GM18508 (cell line): ENCODE measurements around the gene FIGNL2.

Experiments used
- ATAC-seq: cut with Tn5 transposase; IDR thresholded peaks from one replicate; pipeline ENCODE4 v1.9.1; 2021; ENCODE audit warnings: moderate number of reproducible peaks; ENCODE audit not compliant: insufficient read depth, unreplicated experiment

The FIGNL2 gene

GRCh38 chr12:51860986-51861385 lies 12.5 kb upstream of the FIGNL2 start:
- no peak for ATAC-seq

GRCh38 chr12:51855586-51856428 lies 7.3 kb upstream of the FIGNL2 start:
- no peak for ATAC-seq

- no peak for ATAC-seq
Observed at GRCh38 chr12:51852404-51853137, 4.1 kb upstream of the FIGNL2 start.

DNA sequence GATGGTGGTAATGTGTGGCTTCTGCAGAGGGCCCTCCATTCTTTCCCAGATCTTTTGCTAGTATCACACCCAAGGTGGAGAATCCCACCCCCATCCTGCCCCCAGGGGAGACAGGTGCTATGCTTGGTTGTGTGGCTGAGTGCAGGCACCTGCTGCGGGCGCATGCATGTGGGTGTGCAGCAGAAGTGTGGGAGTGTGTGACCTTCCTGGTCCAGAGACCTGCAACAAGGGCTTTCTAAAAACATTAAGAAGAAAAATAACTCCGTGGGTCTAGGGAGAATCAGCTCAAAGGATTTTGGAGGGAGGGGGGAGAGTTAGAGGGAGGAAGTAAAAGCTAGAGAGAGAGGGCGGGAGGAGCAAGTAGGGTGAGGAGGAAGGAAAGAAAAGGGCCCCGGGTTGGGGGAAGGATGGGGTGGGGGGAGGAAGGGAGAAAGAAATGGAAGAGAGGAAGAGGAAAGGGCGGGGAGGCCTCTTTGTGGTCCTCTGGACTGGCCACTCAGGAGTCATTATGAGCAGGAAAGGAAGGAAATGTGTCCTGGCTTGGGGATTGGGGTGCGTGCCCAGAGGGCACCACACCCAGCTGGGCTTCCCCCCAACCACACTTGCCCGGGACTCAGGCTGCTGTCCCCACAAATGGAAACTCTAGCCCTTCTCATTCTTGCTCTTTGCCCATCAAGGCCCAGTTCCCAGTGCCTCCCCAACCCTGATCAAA lies 3.1 kb upstream of the FIGNL2 start:
- no peak for ATAC-seq

DNA sequence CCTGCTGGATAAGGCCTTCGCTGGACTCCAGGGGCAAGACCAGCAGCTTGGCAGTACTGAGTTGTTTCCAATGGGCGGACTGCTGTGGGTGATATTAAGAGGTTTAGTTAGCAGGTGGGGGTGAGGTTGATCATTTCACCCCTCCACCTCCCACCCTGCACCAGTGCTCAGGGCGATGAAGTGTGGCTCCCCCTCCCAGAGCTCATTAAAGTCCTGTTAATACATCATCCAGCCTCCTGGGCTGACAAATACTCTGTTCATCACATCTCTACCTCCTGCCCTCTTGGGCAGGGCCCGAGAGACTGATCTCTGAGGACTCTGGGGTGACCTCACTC lies 2.4 kb upstream of the FIGNL2 start:
- ATAC-seq = no peak

GRCh38 chr12:51850081-51850964 lies 1.8 kb upstream of the FIGNL2 start:
- no peak for ATAC-seq

GRCh38 chr12:51848841-51849735 lies 570 bp upstream of the FIGNL2 start:
- no peak for ATAC-seq

DNA sequence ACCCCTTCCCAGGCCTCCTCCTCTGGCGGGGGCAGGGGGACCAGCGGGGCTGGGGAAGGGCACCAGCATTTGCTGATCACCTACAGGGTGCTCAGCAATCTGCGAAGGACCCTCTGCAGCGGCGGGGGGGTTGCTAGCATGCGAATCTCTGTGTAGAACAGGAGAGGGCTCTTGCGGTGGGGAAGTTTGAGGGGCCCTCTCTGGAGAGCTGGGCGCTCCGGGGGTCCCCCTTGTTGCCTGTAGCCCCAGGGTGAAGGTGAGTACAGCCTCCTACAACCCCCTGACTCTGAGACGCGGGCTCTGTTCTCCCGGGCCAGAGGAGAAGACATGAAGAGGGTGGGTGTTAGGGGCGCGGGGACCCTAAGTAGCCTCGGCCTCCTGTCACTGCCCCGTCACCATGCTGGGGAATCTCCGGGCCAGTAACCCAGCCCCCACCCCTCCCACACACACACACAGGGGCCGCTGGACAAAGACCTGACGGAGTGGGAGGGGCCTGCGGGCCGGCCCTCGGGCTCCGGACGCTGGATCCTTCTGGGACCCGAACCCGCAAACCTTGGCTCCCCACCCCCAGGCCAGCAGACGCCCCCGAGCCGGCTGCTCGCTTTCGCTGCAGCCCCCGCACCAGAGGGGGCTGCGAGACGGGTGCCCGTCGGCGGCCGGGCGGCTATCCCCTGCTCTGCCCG lies 734 bp downstream of the FIGNL2 start:
- no peak for ATAC-seq

- no peak for ATAC-seq
Observed at GRCh38 chr12:51846911-51847642, 1.4 kb downstream of the FIGNL2 start.

- ATAC-seq = no peak
Observed at GRCh38 chr12:51846271-51846691, 2.2 kb downstream of the FIGNL2 start.

DNA sequence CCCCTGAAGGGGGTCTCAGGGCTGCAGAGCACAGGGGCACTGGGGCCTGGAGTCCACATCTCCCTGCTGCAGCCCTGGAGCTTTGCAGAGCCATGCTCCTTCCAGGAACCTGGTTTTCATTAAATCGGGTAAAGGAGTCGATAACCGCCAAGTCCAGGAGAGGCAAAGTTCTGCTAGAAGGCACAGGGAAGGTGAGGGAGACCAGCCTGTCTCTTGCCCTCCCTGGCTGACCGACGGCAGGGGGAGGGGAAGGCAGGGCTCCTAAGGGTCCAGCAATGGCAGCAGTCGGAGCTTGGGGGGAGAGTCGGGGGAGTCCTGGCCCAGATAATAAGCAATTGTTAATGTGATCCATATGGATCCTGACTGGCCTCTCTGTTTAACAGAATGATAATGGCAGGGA lies 3.0 kb downstream of the FIGNL2 start:
- ATAC-seq = no peak

- no peak for ATAC-seq
Observed at GRCh38 chr12:51844854-51845253, 3.7 kb downstream of the FIGNL2 start.

DNA sequence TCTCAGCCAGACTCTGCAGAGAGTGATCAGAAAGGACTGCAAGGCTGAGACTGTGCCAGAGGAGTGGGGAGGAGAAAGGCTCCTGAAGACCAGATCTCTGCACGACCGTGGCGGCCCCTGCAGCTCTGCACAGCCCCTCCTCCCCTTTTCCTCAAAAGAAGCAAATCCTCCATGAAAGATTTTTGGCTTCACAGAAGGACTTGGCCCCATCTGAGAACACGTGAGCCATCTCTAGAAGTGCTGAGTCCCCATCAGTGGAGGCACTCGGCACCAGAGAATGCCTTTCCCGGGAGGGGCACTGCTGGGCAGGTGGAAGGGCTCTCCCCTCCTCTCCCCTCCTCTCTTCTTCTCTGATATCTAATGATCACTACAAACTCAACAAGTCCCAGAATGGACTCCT lies 6.8 kb downstream of the FIGNL2 start:
- no peak for ATAC-seq

- no peak for ATAC-seq
Observed at GRCh38 chr12:51840966-51841365, 7.6 kb downstream of the FIGNL2 start.

DNA sequence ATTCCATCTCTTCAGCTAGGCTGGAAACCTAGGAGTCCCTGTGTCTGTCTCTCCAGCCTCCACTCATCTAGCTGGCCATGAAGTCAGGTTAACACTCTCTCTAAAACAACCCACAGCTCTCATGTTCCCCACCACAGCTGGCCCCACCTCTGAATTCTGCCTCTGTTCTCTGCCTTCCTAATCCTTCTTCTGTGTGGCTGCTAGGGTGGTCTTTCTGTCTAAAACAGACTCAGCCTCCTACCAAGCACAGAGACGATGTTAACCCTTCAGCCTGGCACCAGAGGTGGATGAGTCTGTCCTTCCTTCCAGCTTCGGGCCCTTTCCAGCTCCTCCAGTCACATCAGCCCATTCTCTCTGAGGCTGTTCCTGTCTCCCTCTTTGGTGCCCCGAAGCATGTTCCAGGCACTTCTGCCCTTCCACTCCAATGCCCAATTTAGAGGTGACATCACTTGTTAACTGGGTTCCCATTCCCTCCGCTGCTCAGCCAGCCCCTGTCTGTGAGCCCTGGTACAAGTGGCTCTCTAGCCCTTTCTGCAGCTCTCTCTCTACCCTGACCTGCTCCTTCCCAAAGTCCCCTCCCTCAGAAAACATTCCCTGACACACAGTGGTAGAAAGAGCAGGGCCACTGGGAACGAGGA lies 9.1 kb downstream of the FIGNL2 start:
- no peak for ATAC-seq

DNA sequence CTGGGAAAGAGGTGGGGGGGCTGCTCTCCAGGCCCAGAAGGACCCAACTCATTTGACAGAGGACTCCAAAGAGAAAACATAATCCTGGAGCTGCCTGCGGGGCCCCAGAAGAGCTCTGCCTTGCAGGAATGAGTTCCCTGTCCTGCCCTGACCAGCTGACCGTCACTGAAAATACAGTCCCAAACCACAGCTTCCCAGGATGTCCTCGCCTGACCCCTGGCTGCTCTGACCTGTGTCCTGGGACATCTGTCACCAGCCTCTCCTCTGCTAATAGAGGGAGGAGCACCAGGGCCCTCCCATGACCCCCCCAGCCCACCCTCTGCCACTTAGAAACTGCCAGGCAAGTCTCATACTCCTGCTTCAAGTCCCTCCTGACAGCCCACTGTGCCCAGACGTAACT lies 9.8 kb downstream of the FIGNL2 start:
- ATAC-seq = no peak

GRCh38 chr12:51838036-51838435 lies 10.5 kb downstream of the FIGNL2 start:
- no peak for ATAC-seq

GRCh38 chr12:51837286-51837685 lies 11.2 kb downstream of the FIGNL2 start:
- no peak for ATAC-seq
